Esophagus muscularis mucosa (tissue), 3 donors: Measurements from ENCODE around the gene MAPKAP1.

ENCODE experiments used
- CTCF ChIP-seq, 3 experiments: fragments of 200-600 bp in 2 of 3; fragments of 450-650 bp in 1 of 3; sonication (generic) in 2 of 3; IDR thresholded peaks; one replicate each; pipeline ENCODE4 v1.5.1; 2017 to 2019; ENCODE audit warnings: antibody characterized with exemption in 3 of 3, mild to moderate bottlenecking in 2 of 3, moderate library complexity in 1 of 3
- POLR2A ChIP-seq: fragments of 450-650 bp; IDR thresholded peaks from one replicate; pipeline ENCODE4 v1.6.1; 2017; ENCODE audit warnings: antibody characterized with exemption, moderate library complexity, mild to moderate bottlenecking, low read depth

DNA sequence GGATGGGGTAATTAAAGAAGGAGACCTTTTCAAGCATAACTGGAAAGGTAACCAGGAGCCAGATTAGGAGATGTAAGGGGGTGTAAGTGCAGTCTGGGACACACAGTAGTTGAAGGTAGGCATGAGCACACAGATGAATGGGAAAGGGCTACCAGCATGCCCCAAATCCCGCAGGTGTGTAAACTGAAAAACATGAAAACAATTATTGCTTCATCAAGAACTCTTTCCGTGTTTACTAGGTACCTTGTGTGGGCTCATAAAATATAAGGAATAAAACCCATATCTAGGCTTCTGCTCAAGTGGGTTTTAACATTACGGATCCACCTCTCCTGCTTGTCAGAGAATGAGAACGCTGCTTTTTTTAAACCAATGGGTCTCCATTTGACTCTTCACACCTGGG lies 1.1 kb downstream of the MAPKAP1 start:
- TF ChIP-seq CTCF (IDR thresholded peaks at IDR 0.05) = no peak
- TF ChIP-seq POLR2A = no peak
